ENCODE results near the gene ZNF584.
"Not testable (repeated sequence)": the region's sequence is repeated elsewhere in the genome, so short reads cannot be mapped to it uniquely, and the experiment has no call there.

The ZNF584 gene

DNA sequence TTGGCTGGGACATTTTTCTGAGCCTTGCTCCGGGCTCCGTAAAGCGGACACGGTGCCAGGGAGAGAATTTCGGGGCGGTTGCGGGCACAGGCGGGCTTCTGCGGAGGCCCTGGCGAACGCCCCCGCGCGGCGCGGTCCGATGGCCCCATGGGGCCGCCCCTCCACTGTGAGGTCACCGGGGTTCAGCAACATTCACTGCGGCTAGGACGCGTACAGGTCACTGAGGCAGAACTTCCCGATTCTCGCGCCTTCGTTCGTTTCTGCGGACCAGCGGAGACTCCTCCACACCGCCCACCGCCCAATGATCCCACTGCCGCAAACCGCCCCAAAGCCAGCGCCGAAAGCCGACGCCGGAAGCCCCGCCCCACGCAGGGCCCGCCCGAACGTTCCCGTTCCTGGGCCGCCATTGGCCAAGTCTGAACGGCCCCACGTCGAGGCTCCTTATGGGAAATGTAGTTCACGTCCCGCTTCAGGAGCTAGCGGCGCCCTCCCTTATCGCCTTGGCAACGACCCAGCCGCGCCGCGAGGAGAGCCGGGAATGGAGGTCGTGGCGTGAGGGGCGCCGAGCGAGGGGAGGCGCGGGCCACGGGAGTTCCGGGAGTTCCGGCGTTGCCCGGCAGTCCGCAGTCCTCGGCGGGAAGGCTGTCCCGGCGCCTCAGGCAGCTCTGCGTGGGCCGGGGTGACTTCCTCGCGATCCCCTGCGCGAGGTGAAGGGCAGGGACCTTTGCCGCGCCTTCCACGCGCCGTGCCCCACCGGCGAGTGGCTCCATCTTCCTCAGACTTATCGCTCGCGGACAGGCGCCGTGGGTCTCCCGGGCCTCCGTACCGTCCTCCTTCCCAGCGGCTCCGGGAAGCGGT lies at the start of gene ZNF584:
TSS of gene ZNF584 (plus strand) at position 498 of the 858 bp plus-strand sequence. CDS start 499 bp downstream, outside the sequence.
- DNase-seq, result peak; percentile 92

DNA sequence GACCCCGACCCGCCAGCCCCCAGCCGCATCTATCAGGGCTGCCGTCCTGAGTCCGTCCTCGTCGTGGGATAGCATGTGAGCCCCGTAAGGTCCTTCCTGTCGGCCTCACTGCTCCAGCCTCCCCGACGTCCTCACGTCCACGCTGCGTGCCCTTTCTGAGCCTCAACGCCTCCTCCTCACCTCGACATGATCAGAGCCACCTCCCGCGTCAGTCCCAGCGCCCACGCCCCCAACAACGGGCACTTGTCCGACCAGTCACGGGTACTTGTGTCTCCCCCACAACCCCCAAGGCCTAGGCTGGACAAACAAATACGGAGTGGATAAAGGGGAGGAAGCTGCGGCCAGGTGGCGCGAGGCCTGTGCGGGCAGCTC lies 46.6 kb upstream of the ZNF584 start:
- peak; percentile 34 for DNase-seq

DNA sequence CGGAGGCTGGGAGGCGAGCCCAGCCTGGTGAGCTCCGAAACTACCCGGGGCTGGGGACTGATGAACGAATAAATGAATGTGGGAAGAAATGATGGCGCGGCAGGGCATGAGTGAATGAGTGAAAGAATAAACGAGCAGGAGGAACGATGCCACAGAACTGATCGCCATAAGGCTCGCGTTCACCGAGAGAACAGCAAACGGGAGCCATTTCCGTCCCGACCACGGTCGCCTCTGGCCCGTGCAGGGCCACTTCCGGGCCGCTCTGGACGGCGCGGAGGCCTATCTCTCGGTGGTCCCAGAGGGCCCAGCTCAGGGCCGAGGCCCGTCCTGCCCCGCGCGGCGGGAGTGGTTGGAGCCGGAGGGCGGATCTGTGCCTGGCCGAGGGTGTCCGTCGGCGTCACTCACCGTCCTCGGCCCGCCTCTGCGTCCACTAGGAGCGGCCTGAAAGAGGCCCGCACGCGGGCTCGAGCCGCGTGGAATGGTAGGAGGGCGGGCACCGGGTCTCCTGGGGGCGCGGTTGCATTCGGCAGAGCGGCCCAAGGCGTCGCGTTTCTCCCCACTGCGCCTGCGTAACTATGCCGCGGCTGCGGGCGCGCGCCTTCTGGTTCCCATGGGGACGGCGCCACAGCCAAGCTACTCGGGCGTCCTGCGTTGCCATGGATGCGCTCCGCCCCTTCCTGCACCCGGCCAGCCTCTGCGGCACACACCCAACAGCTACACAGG lies 46.0 kb upstream of the ZNF584 start, which contains the start of gene ZNF497:
TSS of gene ZNF497 (minus strand) at position 480 of the 723 bp plus-strand sequence. CDS start 5,116 bp downstream, outside the sequence.
- peak; percentile 89 for DNase-seq

DNA sequence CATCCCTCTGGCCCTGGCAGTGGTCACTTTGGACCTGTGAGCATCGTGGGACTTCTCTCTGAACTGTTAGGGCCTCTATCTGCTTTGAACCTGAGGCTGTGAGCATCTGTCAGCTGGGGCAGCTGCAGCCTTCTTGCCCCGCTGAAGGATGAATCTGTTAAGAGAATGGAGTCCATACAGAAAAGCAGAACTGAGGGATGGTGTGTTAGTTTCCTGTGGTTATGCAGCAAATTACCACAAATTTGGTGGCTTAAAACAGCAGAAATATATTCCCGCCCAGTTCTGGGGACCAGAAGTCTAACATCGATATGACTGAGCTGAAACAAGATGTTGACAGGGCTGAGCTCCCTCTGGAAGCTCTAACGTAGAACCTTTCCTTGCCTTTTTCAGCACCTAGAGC lies 44.3 kb upstream of the ZNF584 start:
- no peak for DNase-seq

DNA sequence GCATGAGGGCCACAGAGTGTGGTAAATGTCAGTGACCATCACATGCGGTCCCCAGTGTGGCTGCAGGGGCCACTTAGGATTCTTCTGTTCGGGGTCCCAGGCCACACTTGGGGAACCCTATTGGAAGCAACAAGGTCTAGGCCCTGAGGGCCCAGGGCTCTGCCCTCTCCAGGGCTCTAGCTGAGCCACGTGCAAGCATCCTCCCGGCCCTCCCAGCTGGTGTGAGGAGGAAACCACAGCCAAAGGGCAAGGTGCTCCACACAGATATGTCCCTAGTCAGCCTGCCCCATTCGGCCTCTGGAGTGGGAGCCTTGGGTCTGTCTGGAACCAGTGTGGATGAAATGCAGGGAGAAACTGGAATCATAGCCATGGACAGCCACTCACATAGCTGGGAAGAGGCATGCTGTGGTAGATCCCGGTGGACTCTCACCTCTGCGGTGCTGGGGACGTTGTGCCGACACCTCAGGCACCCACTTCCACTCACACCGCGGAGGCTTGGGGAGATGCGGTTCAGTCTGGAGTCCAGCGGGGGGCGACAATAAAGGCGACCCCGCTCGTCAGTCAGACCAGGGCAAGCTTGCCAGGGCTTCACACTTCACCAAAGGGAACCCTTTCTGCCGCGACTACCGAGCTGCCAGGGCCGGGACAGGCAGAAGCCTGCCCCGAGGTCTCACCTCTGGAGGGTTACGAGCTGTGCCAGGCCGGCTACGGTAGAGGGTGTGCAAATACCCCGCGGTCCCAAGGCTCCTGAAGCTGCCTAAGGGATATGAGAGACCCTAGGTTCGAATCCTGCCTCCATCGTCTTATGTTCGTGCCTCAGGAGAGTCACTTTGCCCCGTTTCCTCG lies 41.6 kb upstream of the ZNF584 start:
- no peak for DNase-seq

DNA sequence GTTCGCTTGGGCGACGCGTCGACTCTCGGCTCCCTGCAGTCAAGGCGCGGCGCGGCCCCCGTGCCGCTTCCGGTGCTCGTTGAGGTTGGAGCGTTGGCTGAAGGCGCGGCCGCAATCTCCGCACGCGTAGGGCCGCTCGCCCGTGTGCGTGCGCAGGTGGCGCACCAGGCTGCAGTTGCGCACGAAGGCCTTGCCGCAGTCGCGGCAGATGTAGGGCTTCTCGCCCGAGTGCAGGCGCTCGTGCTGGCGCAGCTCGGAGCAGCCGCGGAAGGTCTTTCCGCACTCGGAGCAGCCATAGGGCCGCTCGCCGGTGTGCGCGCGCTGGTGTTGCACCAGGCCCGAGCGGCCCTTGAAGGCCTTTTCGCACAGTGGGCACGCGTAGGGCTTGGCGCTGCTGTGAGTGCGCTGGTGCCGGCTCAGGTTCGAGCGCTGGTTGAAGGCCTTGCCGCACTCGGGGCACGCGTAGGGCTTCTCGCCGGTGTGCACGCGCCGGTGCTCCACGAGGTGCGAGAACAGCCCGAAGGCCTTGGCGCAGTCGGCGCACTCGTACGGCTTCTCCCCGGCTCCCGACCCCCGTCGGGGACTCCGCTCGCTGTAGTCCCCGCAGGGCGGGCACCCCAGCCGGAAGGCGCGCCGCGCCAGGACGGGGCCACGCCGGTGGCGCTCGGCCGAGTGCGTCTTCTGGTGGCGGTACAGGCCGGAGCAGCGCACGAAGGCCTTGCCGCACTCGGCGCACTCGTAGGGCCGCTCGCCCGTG lies 40.6 kb upstream of the ZNF584 start:
- no peak for DNase-seq

DNA sequence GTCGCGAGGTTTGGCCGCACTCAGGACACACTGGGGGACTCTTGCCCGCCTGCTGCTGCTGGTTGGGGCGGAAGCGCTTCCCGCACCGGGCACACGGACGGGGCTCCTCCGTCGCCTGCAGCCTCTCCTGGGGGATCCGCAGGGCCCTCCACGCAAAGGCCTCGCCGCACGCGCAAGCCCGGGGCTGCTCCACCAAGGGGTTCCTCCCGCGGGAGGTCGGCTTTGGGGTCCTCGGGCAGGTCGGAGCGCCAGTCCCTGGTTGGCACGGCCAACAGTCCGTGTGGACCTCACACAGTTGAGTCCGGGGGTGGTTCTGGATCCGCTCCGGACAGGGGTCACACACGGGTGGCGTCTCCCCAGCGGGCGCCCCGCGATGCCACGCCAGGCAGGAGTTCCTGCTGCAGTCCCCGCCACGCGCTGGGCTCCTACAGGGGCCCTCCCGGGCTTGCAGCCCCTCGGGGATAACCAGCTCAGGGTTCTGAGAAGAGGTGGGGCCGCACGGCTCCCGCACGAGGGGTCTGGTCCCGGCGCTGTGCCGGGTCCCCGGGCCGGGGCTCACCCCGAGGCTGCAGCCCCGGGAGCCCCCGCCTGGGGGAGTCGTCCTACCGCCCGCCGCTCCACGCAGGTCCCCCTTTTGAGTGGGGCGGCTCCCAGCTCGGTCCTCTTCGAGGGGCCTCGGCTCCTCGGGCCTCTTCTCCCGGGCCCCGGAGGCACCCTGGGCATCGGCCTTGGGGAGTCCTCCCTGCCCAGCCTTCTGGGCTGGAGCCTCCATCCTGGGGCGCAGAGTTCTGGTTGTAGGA lies 39.7 kb upstream of the ZNF584 start:
- no peak for DNase-seq

DNA sequence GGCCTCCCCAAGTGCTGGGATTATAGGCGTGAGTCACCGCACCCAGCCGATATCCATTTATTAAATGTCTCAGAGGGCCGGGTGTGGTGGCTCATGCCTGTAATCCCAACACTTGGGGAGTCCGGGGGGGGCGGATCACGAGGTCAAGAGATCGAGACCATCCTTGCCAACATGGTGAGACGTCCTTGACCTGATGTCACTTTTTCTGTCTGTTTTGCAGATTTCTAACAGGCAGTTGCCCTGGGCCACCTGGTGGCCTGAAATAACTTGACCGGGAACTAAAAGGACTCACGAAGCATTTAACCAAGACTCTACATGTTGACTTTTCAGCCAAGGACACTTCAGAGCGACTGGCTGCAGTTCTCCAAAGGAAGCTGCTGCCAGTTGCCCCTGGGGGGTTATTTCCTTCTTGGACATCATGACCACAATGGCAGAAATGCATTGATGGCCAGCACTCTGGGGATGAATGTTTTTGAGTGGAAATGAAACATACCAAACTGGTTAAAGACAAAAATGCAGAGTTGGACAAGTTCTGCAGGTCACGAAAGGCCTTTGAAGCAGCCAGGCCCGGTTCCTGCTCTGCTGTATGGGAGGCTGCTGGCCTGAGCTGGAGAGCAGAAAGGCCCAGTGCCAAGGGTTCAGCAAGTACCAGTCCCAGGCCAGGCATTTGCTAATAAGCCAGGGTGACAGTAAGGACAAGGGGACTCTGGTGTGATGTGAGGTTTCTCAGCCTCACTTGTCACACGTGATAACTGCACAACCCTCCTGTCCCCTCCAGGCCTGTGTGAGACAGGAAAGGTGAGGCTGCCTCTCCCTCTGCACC lies 35.9 kb upstream of the ZNF584 start:
- DNase-seq, result no peak

DNA sequence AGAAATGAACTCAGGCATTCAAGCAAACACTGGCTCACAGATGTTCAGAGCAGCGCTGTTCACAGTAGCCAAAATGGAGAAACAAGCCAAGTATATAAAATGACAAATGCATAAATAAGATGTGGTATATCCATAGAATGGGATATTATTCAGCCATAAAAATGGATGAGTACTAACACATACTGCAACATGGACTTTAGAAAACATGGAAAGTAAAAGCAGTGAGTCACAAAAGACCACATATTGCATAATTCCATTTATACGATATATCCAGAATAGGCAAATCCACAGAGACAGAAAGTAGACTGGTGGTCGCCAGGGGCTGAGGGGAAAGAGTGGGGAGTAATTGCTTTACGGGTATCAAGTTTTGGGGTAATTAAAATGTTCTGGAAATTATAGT lies 34.2 kb upstream of the ZNF584 start:
- no peak for DNase-seq

DNA sequence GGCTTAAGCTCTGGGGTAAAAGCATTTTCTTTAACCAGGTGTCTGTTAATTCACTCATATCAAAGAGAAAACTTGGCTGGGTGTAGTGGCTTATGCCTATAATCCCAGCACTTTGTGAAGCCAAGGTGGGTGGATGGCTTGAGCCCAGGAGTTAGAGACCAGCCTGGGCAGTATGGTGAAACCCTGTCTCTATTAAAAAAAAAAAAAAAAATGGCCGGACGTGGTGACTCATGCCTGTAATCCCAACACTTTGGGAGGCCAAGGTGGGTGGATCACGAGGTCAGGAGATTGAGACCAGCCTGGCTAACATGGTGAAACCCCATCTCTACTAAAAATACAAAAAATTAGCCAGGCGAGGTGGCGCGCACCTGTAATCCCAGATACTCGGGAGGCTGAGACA lies 31.7 kb upstream of the ZNF584 start:
- DNase-seq, result not testable (repeated sequence)

DNA sequence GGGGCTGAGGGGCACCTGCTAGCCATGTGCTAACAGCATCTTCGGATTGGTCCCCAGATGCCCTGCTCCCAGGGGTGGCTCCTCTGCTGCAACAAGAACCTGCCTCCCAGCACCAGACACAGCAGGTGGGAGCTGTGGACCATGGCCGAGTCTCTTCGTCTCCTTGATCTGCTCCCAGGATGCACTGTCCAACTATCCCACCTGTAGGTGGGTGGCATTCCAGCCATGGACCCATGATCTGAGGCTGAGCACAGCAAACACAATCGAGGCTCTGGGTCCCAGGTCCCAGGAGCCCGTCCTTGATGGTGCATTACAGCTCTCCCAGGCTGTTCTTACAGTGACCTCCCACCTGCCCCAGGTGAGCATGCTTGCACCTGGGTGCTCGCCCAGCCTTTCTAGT lies 29.2 kb upstream of the ZNF584 start:
- no peak for DNase-seq

DNA sequence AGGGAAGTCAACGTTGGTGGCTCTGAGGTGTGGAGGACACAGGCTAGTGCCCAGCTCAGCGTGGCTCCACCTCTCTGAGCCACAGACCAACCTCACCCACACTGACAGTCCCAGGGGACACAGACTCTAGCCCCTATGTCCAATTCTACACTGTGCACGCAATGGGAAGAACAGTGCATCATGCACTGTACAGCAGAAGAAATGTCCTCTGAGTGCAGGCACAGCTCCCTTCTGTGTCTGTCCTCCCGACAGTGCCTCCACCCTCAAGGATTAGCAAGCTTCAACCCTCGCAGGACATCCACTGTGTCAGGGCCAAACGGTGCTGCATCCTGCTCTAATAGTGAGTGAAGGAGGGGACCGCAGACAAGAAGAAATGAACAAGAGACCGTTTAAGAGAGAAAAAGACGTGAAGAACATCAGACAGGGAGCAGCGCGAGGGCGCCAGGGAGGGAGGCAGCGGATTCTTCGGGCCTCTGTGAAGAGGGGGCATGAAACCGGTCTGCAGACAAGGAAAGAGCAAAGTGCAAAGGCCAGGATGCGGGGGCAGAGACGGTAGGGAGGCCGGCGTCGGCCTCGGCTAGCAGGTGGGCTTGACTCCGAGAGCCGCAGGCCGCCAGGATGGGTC lies 28.3 kb upstream of the ZNF584 start:
- no peak for DNase-seq

DNA sequence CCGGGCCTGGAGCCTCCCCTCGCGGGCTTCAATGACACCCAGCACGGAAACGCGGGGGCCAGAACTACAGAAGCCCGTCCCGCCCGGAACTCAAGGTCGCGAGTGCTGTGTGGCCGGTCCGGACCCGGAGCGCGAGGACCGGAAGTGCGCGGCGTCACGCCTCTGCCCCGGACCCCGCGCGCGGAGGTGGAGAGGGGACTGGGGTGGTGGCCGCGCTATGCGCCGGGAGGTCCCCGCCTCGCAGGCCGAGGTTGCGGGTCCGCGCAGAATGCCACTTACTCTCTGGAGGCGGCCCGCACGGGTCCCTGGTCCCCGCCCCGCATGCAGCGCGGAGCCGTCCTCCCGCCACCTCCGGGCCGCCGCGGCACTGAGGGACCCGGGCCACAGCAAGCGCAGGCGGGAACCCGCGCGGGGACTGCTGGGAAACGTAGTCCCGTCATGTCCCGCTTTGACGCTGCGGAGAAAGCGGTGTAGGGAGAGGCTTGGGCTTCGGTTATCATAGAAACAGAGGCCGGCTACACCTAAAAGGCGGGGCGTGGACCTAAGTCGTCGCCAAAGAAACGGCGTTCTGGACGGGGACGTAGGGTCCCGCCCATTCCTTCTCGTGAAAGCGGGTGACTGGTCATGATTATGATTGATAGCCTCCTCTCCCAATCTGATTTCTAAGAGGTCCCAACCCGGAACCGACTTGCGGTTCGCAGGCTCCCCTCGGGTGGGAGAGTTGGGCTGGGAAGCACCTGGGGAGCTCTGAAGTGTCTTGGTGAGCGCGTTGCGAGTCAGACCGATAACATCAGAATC lies 27.6 kb upstream of the ZNF584 start, which contains the start of gene ZNF837:
TSS of gene ZNF837 (minus strand) at position 369 of the 798 bp plus-strand sequence. CDS start 11,698 bp downstream, outside the sequence.
- DNase-seq, result peak; percentile 99

DNA sequence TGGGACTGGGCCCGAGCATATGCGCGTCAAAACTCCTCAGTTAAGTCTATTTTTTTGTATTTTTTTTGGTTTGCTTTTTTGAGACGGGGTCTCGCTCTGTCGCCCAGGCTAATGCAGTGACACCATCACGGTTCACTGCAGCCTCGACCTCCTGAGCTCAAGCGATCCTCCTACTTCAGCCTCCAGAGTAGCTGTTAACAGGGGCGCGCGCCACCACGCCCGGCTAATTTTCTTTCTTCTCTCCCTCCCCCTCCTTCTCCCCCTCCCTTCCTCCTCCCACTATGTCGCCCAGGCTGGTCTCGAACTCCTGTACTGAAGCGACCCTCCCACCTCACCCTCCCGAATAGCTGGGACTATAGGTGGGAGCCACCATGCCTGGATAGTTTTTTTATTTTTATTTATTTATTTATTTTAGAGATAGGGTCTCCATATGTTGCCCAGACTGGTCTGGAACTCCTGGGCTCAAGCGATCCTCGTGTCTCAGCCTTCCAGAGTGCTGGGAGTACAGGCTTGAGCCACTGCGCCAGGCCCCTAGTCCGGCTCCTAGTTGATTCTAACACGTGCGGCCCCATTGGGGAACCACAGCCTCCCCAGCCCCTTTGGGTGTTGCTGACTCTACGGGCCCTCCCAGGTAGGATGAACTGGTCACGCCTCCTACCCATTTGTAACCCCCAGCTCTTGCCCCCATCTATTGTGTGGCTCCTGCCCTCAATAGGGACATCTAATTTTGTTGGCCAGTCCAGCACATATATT lies 26.8 kb upstream of the ZNF584 start:
- no peak for DNase-seq

DNA sequence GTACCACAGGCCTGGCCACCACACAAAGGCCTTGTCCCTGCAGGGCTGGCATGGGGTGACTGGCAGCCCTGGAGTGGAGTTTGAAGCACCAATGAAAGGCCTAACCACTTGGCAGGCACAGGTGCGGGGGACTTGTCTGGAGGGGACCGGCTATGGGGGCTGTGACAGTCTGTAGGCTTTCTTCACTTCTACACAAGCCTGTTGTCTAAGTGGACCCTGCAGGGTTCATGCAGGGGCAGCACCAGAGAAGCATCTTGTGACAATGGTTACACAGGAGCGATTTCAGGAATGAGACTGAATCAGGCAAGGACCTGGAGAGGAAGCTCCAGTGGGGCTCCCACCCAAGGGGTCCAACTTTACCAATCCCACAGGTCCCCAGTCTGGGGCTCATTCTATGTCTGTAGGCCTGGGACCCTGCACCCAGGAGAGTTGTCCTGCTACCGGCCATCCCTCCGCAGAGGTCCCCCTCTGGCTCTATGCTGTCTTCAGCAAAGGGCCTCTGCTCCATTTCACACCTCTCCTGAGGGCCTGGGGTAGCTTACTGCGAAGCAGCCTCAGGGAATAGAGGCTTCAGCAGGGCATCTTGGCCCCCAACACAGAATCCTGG lies 25.3 kb upstream of the ZNF584 start:
- DNase-seq, result no peak

DNA sequence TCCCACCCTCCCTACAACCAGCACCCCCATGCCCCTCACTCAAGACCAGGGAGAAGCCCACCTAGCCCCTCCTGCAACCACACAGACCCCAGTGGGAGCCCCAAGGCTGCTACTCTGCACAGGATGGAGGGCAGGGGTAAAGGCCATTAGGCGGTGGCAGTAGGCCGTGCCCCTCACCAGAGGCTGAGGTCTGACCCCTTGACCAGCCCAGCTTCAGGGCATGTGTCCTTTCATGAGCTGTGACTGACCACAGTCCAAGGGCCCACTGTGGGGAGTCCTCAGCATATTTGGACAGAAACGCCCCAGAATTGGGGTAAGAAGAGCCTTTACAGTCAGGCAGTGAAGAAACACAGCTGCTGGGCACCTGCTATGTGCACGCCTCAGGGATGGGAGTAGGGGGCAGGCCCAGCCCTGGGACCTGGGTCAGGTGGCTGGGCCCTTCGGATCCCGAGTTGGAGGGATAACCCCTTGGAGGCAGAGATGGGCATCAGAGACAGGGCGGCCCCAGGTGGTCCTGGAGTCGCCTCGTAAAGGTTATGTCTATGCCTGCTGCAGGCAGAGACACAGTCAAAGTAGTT lies 23.0 kb upstream of the ZNF584 start:
- DNase-seq, result no peak

DNA sequence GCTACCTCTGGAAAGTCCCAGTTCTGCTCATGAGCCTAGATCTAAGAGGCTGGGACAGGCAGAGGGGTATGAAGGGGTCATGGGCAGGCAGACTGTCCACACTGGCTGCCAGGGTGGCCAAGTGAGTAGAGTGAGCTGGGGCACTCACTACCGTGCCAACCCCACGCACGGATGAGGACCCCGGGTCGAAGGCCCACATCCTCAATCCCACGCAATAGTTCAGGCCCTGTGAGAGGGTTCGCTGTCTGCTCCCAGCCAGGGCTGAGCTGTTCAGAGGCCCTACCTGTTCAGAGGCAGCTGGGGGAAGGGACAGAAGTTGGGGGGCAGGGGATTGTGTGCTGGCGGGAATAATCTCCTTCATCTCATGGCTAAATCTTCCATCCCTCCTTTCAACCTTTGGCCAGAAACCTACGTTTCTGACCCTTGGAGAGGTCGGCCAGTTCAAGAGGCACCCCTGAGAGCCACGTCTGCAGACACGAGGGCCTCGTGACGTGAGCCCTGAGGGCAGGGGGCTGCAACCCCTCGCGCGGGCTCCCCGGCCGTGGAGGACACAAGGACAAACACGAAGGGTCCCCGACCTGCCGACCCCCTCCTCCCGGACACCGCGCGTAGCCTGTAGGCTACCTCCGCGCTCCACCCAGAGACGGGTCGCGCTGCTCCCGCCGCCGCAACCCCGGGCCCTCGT lies 22.4 kb upstream of the ZNF584 start:
- DNase-seq, result no peak
